ENCODE measurements around the gene POLD1. TPM values are rescaled to one million over a fixed set of nuclear protein-coding genes. Genes with fewer than 3 reads are reported as not detected.
"Not testable (repeated sequence)": the region's sequence is repeated elsewhere in the genome, so short reads cannot be mapped to it uniquely, and the experiment has no call there.

POLD1 gene
- polyA plus RNA-seq, result 32.8 TPM

GRCh38 chr19:50383852-50384684 lies at the start of gene POLD1:
POLD1 (plus strand) TSS chr19:50384347; CDS start chr19:50398852, 14,505 bp downstream.
- peaks cover 8 to 21% (median 16%) of the 10 kb centered on the region in 3 donors for H3K4me1 Mint-ChIP-seq
- H3K27me3 Mint-ChIP-seq, result peaks cover 2% of the 10 kb centered on the region
- peak within 1 kb of the TSS; percentile 76 to 98 (median 94) for H3K4me3 Mint-ChIP-seq
- H3K9me3 Mint-ChIP-seq, result no peaks in the 10 kb centered on the region
- peaks cover 4% of the 10 kb centered on the region for H3K36me3 Mint-ChIP-seq
- peak within 1 kb of the TSS; percentile 93 to 97 (median 95) for H3K27ac Mint-ChIP-seq

- Mint-ChIP-seq H3K4me1 (peaks cover 27 to 57% (median 52%) of the 10 kb centered on the region in 3 donors), H3K27me3 (no peaks in the 10 kb centered on the region), H3K27ac (peak overlapping the region; percentile 83 to 94 (median 89)), H3K4me3 (peak overlapping the region; percentile 42 to 75 (median 59)), H3K9me3 (no peaks in the 10 kb centered on the region), H3K36me3 (peaks cover 9% of the 10 kb centered on the region)
Measured at GRCh38 chr19:50334741-50335421, 49.3 kb upstream of the POLD1 start.

- not testable (repeated sequence) for H3K36me3 Mint-ChIP-seq, H3K27me3 Mint-ChIP-seq, H3K9me3 Mint-ChIP-seq
- peaks cover 39 to 59% (median 52%) of the 10 kb centered on the region in 3 donors for H3K4me1 Mint-ChIP-seq
- H3K27ac Mint-ChIP-seq, result peak overlapping the region in 2 of 3 donors; percentile 37 to 91
- H3K4me3 Mint-ChIP-seq, result peak overlapping the region in 3 of 4 donors; percentile 59 to 92 (median 85)
Measured at GRCh38 chr19:50337031-50337430, 47.1 kb upstream of the POLD1 start.

GRCh38 chr19:50340331-50340730 lies 43.8 kb upstream of the POLD1 start:
- Mint-ChIP-seq H3K27ac (peak overlapping the region in 2 of 3 donors; percentile 85), H3K36me3 (peaks cover 7% of the 10 kb centered on the region), H3K4me3 (peak overlapping the region; percentile 78 to 94 (median 92)), H3K9me3 (no peaks in the 10 kb centered on the region), H3K4me1 (peaks cover 31 to 38% (median 36%) of the 10 kb centered on the region in 3 donors), H3K27me3 (no peaks in the 10 kb centered on the region)

- peaks cover 3% of the 10 kb centered on the region for H3K36me3 Mint-ChIP-seq
- no peaks in the 10 kb centered on the region for H3K9me3 Mint-ChIP-seq
- peaks cover 24 to 36% (median 28%) of the 10 kb centered on the region in 3 donors for H3K4me1 Mint-ChIP-seq
- H3K27me3 Mint-ChIP-seq, result no peaks in the 10 kb centered on the region
- H3K27ac Mint-ChIP-seq, result peak overlapping the region; percentile 75 to 92 (median 85)
- H3K4me3 Mint-ChIP-seq, result peak overlapping the region; percentile 78 to 94 (median 92)
Measured at GRCh38 chr19:50341091-50341564, 43.0 kb upstream of the POLD1 start.

GRCh38 chr19:50344661-50345318 lies 39.4 kb upstream of the POLD1 start:
- Mint-ChIP-seq H3K36me3 (no peaks in the 10 kb centered on the region), H3K4me1 (peaks cover 24 to 49% (median 35%) of the 10 kb centered on the region in 3 donors), H3K27me3 (no peaks in the 10 kb centered on the region), H3K27ac (peak overlapping the region; percentile 36 to 98 (median 90)), H3K4me3 (peak overlapping the region; percentile 90 to 97 (median 92)), H3K9me3 (peaks cover 0 to 1% (median 0%) of the 10 kb centered on the region in 3 donors)

GRCh38 chr19:50347089-50347581 lies 37.0 kb upstream of the POLD1 start:
- peak overlapping the region; percentile 49 to 83 (median 81) for H3K4me3 Mint-ChIP-seq
- H3K4me1 Mint-ChIP-seq, result peaks cover 11 to 46% (median 28%) of the 10 kb centered on the region in 3 donors
- H3K27ac Mint-ChIP-seq, result peak overlapping the region; percentile 76 to 95 (median 90)
- H3K9me3 Mint-ChIP-seq, H3K27me3 Mint-ChIP-seq, H3K36me3 Mint-ChIP-seq: not testable (repeated sequence)

- Mint-ChIP-seq H3K4me1 (peaks cover 11 to 42% (median 25%) of the 10 kb centered on the region in 3 donors), H3K4me3 (peak overlapping the region in 1 of 4 donors; percentile 77), H3K27me3 (no peaks in the 10 kb centered on the region), H3K9me3 (peaks cover 0 to 1% (median 0%) of the 10 kb centered on the region in 3 donors), H3K27ac (peak overlapping the region in 2 of 3 donors; percentile 52 to 76), H3K36me3 (no peaks in the 10 kb centered on the region)
Measured at GRCh38 chr19:50349277-50350057, 34.7 kb upstream of the POLD1 start.

GRCh38 chr19:50352242-50352641 lies 31.9 kb upstream of the POLD1 start:
- no peaks in the 10 kb centered on the region for H3K9me3 Mint-ChIP-seq
- no peaks in the 10 kb centered on the region for H3K27me3 Mint-ChIP-seq
- H3K4me3 Mint-ChIP-seq, result no peak overlapping the region
- H3K36me3 Mint-ChIP-seq, result no peaks in the 10 kb centered on the region
- peak overlapping the region in 1 of 3 donors; percentile 49 for H3K27ac Mint-ChIP-seq
- peaks cover 13 to 35% (median 24%) of the 10 kb centered on the region in 3 donors for H3K4me1 Mint-ChIP-seq

- H3K9me3 Mint-ChIP-seq, H3K36me3 Mint-ChIP-seq, H3K27me3 Mint-ChIP-seq, H3K27ac Mint-ChIP-seq: not testable (repeated sequence)
- Mint-ChIP-seq H3K4me1 (peaks cover 16 to 27% (median 20%) of the 10 kb centered on the region in 3 donors), H3K4me3 (peak overlapping the region in 1 of 4 donors; percentile 5)
Measured at GRCh38 chr19:50353487-50353880, 30.7 kb upstream of the POLD1 start.

GRCh38 chr19:50356691-50357177 lies 27.4 kb upstream of the POLD1 start:
- Mint-ChIP-seq H3K4me3 (peak overlapping the region; percentile 89 to 97 (median 94)), H3K27ac (peak overlapping the region in 2 of 3 donors; percentile 92 to 95), H3K9me3 (no peaks in the 10 kb centered on the region), H3K36me3 (no peaks in the 10 kb centered on the region), H3K4me1 (peaks cover 18 to 27% (median 23%) of the 10 kb centered on the region in 3 donors), H3K27me3 (no peaks in the 10 kb centered on the region)

- no peaks in the 10 kb centered on the region for H3K9me3 Mint-ChIP-seq
- peak overlapping the region; percentile 92 to 99 (median 95) for H3K27ac Mint-ChIP-seq
- no peaks in the 10 kb centered on the region for H3K36me3 Mint-ChIP-seq
- peak overlapping the region; percentile 89 to 97 (median 94) for H3K4me3 Mint-ChIP-seq
- no peaks in the 10 kb centered on the region for H3K27me3 Mint-ChIP-seq
- H3K4me1 Mint-ChIP-seq, result peaks cover 20 to 32% (median 30%) of the 10 kb centered on the region in 3 donors
Measured at GRCh38 chr19:50357178-50358100, 26.7 kb upstream of the POLD1 start.
